GM10847 (cell line): Measurements from ENCODE around the gene SPPL2A.

Experiments used
- POLR2A ChIP-seq: IDR thresholded peaks from 2 replicates; pipeline ENCODE4 v1.6.1; 2011; ENCODE audit not compliant: insufficient read length; ENCODE audit errors: extremely low read depth

The SPPL2A gene

DNA sequence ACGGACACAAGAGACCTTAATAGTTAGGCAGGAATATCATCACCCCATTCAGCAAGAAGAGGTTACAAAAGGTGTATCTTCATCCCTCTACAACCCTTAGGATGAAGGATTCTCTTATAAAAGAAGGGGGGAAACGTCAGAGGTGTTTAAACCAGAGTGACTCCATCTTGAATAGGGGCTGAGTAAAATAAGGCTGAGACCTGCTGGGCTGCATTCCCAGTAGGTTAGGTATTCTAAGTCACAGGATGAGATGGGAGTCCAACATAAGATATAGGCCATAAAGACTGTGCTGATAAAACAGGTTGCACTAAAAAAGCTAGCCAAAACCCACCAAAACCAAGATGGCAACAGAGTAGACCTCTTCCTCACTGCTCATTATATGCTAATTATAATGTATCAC is 95.4 kb downstream of the SPPL2A start:
- no peak for TF ChIP-seq POLR2A

DNA sequence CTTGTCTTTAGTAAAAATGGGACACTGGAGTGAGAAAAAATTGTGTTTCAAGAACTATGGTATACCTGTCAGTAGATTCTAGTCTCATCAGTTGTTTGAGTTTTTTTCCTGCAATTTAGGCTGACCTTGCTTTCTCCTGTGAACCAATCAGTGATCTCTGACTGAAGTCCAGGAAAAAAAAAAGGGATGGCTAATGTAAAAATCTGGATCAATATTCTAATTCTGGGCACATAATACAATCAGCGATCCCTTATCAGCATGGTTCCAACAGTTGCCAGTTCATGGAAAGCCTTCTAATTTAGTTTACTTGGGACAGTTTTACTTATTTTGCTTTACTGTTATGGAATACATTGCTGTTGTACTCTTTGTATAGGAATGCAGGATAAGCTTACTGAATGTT is 95.9 kb downstream of the SPPL2A start:
- TF ChIP-seq POLR2A: no peak

DNA sequence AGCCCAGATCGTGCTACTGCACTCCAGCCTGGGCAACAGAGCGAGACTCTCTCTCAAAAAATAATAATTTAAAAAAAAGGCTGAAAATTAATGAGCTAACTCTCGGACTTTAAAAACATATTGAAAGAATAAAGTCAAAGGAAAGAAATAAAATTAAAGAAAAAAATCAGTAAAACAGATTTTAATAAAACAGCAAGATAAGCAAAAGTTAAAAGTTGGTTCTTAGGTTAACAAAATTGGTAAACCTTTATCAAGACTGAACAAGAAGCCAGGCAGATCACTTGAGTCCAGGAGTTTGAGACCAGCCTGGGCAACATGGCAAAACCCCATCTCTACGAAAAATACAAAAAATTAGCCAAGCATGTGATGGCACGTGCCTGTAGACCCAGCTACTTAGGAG is 99.6 kb downstream of the SPPL2A start:
- TF ChIP-seq POLR2A: no peak

DNA sequence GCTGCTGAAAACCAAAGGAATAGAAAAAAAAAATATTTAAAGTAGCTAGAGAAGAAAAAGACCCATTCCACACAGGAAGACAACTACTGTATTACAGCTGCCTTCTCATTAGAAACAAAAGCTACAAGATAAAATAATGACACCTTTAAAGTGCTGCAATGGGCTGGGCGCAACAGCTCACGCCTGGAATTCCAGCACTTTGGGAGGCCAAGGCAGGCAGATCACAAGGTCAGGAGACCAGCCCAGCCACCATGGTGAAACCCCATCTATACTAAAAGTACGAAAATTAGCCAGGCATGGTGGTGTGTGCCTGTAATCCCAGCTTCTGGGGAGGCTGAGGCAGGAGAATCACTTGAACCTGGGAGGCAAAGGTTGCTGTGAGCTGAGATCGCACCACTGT is 110.0 kb downstream of the SPPL2A start:
- no peak for TF ChIP-seq POLR2A

DNA sequence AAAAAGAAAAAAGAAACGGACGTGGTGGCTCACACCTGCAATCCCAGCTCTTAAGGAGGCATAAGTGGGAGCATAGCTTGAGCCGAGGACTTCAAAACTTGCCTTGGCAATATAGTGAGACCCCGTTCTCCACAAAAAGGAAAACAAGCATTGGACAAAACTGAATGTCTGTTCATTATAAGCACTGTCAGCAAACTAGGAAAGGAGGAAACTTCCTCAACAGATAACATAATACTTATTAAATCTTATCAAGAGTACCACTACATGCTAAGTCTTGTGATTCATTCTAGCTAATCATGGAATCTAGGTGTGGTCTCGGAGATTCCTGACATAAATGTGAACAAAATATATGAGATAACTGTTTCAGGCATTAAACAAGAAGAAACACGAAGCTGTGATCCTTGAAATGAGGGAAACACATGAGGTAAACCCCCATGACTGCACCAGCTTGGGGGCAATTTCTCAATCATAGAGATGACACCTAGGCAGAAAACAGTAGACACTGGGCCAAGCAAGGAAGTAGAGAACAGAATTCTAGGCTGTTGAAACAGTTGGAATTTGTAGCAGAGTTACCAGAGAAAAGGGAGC is 112.3 kb downstream of the SPPL2A start:
- no peak for TF ChIP-seq POLR2A

DNA sequence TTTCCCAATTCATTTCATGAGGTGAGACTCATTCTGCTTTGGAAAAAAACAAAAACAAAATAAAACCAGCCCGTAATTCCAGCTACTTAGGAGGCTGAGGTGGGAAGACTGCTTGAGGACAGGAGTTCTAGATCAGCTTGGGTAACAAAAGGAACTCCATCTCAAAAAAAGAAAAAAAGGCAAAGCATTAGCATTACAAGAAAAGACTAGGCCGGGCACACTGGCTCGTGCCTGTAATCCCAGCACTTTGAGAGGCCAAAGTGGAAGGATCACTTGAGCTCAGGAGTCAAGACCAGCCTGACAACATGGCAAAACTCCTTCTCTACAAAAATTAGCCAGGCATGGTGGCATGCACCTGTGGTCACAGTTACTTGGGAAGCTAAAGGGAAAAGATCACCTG is 112.8 kb downstream of the SPPL2A start:
- no peak for TF ChIP-seq POLR2A
